A549 treated with ZK216348 at 1 μM for 4 hours (cell line): ENCODE measurements around the gene CHST15. TPM values are rescaled to one million over a fixed set of nuclear protein-coding genes. Genes with fewer than 3 reads are reported as not detected.

Source experiments
- total RNA-seq: library from RNA; stranded (reverse); fragments of 200-300 nt; extraction: Qiagen RNA extraction; gene quantifications from 5 replicates; pipeline ENCODE4 v1.2.3, GENCODE V29; 2022; ENCODE audit warnings: low read depth

The CHST15 gene
- total RNA-seq: 7.3 to 9.4 TPM (median 8.8 TPM) in 5 replicates

DNA sequence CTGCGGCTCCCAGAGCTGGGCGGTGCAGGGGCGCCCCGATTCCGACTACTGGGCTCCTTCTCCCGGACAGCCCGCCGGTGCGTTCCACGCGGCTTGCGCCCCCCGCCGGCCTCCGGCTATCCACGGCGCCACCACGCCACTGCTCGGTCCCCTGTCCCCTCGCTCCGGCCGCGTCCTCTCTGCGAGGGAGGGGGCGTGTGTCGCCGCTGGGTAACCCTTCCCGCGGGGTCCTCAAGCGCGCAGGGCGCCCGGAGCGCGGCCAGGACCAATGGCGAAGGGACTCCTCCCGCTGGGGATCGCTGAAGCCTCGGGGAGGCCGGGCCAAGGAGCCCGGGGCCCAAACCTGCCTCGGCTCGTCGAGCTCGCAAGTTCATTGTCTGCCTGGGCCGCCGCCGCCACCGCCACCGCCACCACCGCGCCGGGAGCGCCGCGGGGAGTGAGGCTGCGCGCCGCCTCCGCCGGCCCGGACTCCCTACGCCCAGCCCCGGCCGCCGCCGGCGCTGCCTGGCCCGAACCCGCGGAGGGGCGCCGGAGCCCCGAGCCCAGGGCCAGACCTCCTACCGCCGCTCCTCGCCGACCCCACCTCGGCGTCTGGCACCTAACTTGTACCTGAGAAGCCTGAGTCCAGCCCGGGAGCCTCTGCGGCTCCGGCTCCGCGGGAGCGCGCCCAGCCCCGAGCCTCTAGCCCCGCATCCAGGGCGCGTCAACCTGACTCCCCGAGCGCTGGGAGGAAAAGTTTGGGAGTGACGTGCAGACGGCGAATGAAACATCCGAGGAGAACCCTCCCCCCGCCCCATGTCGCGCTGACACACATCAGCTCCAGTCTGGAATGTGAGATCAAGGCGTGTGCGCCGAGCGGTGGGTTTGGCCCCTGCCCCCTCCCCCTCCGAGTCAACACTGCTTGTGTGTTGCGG lies at the start of gene CHST15:
Gene CHST15, minus strand, starts transcription at position 739 of the 914 bp plus-strand sequence. CDS start 47,386 bp downstream, outside the sequence.

Other genes with a start within 250 kb of the CHST15 start
- not detected in 5 replicates for gene CPXM2, start 201.8 kb downstream of the CHST15 start, total RNA-seq